WERI-Rb-1 (cell line): Measurements from ENCODE around the gene SRBD1.

Experiments used
- DNase-seq: peaks from one replicate; pipeline ENCODE4 v3.0.0-alpha.2; 2020
- H3K27ac ChIP-seq: fragments of 250-450 bp; sonication (Bioruptor Pico); 2 replicates; pipeline ENCODE4 v1.5.1; 2020; ENCODE audit warnings: mild to moderate bottlenecking, moderate library complexity
- H3K27me3 ChIP-seq: fragments of 250-450 bp; sonication (Bioruptor Pico); 2 replicates; pipeline ENCODE4 v1.5.1; 2021; ENCODE audit warnings: mild to moderate bottlenecking, low read depth, moderate library complexity; ENCODE audit not compliant: insufficient read depth, severe bottlenecking
- H3K36me3 ChIP-seq: fragments of 250-450 bp; sonication (Bioruptor Pico); 2 replicates; pipeline ENCODE4 v1.5.1; 2020; ENCODE audit warnings: mild to moderate bottlenecking, moderate library complexity
- H3K4me3 ChIP-seq: 2 replicates; pipeline ENCODE4 v1.5.1; 2011; ENCODE audit warnings: low read depth, mild to moderate bottlenecking, control low read depth, low read length
- H3K9me3 ChIP-seq: fragments of 250-450 bp; sonication (Bioruptor Pico); 2 replicates; pipeline ENCODE4 v1.5.1; 2021; ENCODE audit warnings: mild to moderate bottlenecking, moderate library complexity; ENCODE audit not compliant: severe bottlenecking
- CTCF ChIP-seq: IDR thresholded peaks from 2 replicates; pipeline ENCODE4 v1.5.1; 2011; ENCODE audit warnings: low read depth, mild to moderate bottlenecking, control low read depth, inconsistent platforms, low read length

The SRBD1 gene

GRCh38 chr2:45494275-45494977 is 116.6 kb downstream of the SRBD1 start:
- Histone ChIP-seq H3K36me3 (no peaks in the 10 kb centered on the region), H3K27ac (no peak overlapping the region), H3K9me3 (no peaks in the 10 kb centered on the region), H3K27me3 (no peaks in the 10 kb centered on the region), H3K4me3 (no peak overlapping the region)
- TF ChIP-seq CTCF, result peak; percentile 52
- no peak for DNase-seq

GRCh38 chr2:45484965-45485364 is 126.1 kb downstream of the SRBD1 start:
- Histone ChIP-seq H3K9me3 (no peaks in the 10 kb centered on the region), H3K27ac (no peak overlapping the region), H3K27me3 (no peaks in the 10 kb centered on the region), H3K36me3 (no peaks in the 10 kb centered on the region), H3K4me3 (no peak overlapping the region)
- no peak for TF ChIP-seq CTCF
- no peak for DNase-seq

GRCh38 chr2:45483997-45484396 is 127.1 kb downstream of the SRBD1 start:
- no peaks in the 10 kb centered on the region for H3K27me3 ChIP-seq
- no peaks in the 10 kb centered on the region for H3K9me3 ChIP-seq
- H3K36me3 ChIP-seq, result no peaks in the 10 kb centered on the region
- DNase-seq, result no peak
- no peak overlapping the region for H3K27ac ChIP-seq
- 0 out of 2 replicates have a peak, but pooled peaks have one; percentile 26 for TF ChIP-seq CTCF
- no peak overlapping the region for H3K4me3 ChIP-seq

GRCh38 chr2:45477546-45477945 is 133.5 kb downstream of the SRBD1 start:
- no peak overlapping the region for H3K4me3 ChIP-seq
- no peaks in the 10 kb centered on the region for H3K36me3 ChIP-seq
- no peak for TF ChIP-seq CTCF
- H3K27me3 ChIP-seq, result no peaks in the 10 kb centered on the region
- H3K9me3 ChIP-seq, result no peaks in the 10 kb centered on the region
- DNase-seq, result peak; percentile 17
- H3K27ac ChIP-seq, result no peak overlapping the region

- no peak overlapping the region for H3K27ac ChIP-seq
- no peaks in the 10 kb centered on the region for H3K9me3 ChIP-seq
- TF ChIP-seq CTCF, result no peak
- H3K27me3 ChIP-seq, result no peaks in the 10 kb centered on the region
- H3K4me3 ChIP-seq, result no peak overlapping the region
- no peak for DNase-seq
- H3K36me3 ChIP-seq, result no peaks in the 10 kb centered on the region
Measured at GRCh38 chr2:45470531-45470930, 140.5 kb downstream of the SRBD1 start.
